GM12865 (cell line): Measurements from ENCODE around the gene CMTM7.
"Not testable (repeated sequence)": the region's sequence is repeated elsewhere in the genome, so short reads cannot be mapped to it uniquely, and the experiment has no call there.

Experiments used
- DNase-seq: peaks from one replicate; pipeline ENCODE4 v3.0.0; 2010; ENCODE audit warnings: low read depth
- H3K4me3 ChIP-seq: 2 replicates; pipeline ENCODE4 v1.5.1; 2011; ENCODE audit warnings: mild to moderate bottlenecking, low read depth, low read length, control low read depth
- TF ChIP-seq, protein P1 (sequence below): IDR thresholded peaks from 2 replicates; pipeline ENCODE4 v1.5.1; 2011; ENCODE audit warnings: low read length, control low read depth, low read depth, inconsistent platforms; ENCODE audit not compliant: insufficient read depth; ENCODE audit errors: missing control alignments

The CMTM7 gene

DNA sequence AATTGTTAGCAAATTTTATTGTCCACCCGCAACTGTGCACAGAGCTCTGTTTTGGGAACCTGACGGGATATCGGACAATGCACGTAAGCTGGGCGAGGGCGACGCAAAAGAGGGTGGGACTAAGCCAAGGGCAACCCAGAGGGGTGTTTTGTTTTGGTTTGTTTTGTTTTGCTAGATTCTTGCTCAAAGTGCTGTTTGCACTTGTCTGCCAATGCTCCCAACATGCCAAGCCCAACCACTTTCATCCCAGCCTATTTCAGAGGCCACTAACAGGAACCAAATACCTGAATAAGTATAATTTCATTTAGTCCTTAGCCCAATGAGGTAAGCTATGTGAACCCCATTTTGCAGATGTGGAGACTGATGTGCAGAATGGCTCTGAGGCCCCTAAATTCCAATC is 9.7 kb upstream of the CMTM7 start:
- H3K4me3 ChIP-seq, result no peak overlapping the region
- TF ChIP-seq, protein P1, sequence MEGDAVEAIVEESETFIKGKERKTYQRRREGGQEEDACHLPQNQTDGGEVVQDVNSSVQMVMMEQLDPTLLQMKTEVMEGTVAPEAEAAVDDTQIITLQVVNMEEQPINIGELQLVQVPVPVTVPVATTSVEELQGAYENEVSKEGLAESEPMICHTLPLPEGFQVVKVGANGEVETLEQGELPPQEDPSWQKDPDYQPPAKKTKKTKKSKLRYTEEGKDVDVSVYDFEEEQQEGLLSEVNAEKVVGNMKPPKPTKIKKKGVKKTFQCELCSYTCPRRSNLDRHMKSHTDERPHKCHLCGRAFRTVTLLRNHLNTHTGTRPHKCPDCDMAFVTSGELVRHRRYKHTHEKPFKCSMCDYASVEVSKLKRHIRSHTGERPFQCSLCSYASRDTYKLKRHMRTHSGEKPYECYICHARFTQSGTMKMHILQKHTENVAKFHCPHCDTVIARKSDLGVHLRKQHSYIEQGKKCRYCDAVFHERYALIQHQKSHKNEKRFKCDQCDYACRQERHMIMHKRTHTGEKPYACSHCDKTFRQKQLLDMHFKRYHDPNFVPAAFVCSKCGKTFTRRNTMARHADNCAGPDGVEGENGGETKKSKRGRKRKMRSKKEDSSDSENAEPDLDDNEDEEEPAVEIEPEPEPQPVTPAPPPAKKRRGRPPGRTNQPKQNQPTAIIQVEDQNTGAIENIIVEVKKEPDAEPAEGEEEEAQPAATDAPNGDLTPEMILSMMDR, result no peak
- DNase-seq, result no peak

DNA sequence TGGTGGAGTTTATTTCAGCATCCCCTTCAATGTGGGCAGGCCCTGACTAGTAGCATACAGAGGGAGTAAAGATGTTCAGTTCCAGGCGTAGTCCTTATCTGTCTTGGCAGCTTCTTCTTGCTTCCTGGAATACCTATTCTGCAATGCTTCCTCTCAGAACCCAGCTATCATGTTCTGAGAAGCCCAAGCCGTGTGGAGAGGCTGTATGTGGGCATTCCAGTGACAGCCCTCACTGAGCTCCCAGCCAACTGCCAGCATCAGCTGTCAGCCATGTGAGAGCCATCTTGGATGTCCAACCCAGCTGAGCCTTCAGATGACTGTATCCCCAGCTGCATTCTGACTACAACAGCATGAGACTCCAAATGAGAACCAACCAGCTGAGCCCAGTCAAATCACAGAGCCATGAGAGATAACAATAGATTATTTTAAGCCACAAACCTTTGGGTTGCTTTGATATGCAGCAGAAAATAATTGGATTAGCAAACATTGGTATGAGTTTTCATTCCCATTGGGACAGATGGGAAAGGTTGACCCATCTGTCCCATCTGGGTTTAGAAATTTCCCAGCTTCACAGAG is 8.4 kb upstream of the CMTM7 start:
- TF ChIP-seq, protein P1, result no peak
- no peak overlapping the region for H3K4me3 ChIP-seq
- no peak for DNase-seq

DNA sequence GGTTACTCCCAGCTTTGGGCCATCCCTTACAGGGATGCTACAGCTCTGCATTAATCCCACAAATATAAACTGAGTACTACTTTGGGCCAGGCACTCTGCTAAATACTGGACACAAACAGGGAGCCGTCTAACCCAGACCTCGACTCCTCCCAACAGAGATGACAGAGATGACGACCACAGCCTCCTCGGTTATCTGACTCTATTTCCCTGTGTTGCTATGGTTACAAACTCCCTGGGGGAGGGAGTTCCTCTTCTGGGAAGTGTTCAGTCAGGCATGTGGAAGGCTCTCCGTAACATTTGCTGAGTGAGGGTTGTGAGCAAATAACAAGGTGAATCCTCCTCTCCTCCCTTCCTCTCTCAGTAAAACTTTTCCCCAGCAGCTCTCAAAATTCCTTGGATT is 6.7 kb upstream of the CMTM7 start:
- DNase-seq, result no peak
- H3K4me3 ChIP-seq, result no peak overlapping the region
- TF ChIP-seq, protein P1, result no peak

DNA sequence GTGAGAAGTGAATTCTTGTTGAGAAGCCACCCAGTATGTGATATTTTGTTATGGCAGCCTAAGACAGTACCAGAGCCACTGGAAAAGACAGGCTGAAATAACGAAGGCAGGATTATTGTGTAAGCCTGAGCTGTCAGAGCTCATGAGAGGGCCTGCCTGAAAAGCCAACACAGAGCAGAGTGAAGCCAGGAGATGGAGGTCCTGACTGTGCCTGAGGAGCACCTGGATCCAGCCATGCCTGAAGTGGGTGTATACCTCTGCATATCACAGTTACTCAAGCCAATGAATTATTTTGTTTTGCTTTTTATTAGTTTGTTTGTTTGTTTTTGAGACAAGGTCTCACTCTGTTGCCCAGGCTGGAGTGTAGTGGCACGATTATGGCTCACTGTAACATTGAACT is 4.1 kb upstream of the CMTM7 start:
- H3K4me3 ChIP-seq, result no peak overlapping the region
- no peak for DNase-seq
- TF ChIP-seq, protein P1, result no peak

DNA sequence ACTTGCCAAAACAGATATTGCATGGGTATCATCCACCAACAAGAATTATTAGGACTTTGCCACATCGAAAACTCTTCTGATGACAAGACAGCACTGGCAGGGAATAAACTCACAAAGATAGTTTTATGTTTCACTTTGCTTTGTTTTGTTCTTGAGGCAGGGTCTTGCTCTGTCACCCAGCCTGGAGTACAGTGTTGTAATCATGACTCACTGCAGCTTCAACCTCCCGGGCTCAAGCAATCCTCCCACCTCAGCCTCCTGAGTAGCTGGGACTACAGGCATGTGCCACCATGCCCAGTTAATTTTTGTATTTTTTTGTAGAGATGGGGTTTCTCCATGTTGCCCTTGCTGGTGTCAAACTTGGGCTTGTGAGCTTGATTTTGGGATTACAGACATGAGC is 2.1 kb upstream of the CMTM7 start:
- DNase-seq, result not testable (repeated sequence)

DNA sequence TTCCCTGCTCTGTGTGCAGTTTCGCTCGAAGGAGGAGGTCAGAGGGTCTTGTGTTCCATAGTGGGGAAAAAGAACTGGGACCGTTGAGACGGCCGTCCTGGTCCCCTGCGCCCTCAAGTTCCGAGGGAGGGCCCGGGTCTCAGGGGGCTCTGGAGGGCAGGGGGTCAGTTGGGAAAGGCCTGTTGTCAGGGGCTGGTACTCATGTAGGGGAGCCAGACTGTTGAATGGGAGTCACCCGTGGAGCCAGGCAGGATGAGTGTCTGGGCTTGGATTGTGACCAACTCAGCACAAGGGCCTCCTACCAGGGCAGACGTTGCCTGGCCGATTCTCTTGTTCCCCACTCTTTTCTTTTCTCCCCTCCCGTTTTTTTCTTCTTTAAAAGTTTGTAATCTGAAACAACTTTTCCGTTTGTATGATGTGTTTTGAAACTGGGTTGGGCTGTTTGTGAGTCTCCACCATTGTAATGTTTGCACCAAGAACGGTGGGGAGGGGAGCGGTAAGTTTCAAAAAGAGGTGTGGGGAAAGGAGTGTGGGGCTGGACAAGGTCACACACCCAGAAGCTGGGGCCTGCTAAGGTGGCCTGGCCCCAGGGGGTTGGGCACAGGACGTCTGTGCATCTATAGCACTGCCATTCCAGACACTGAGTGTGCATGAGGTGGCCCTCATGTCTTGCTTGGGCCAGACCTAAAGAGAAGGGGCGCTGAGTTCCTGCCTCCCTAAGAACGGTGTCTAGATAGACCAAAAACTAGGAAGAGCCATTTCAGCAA is 1.1 kb downstream of the CMTM7 start:
- peak overlapping the region; percentile 38; the same call in 1 of the 2 replicates for H3K4me3 ChIP-seq
- TF ChIP-seq, protein P1, result no peak
- DNase-seq, result no peak

More for the DNA sequence above, 2.1 kb upstream of the CMTM7 start:
- H3K4me3 ChIP-seq, result not testable (repeated sequence)

DNA sequence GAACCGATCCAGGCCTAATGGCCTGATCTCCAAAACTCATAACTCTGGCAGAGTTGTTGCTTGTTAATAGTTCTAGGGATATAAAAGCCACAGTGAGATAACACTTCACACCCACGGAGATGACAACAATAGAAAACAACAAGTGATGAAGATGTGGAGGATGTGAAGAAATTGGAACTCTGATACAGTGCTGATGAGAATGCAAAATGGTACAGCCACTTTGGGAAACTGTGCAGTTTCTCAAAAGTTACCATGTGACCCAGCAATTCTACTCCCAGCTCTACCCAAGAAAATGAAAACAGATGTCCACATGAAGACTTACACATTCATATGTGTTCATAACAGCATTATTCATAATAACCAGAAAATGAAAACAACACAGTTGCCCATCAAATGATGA is 3.8 kb downstream of the CMTM7 start:
- no peak overlapping the region for H3K4me3 ChIP-seq
- no peak for DNase-seq
- TF ChIP-seq, protein P1, result no peak
